ENCODE data around the gene MYBBP1A. TPM values are rescaled to one million over a fixed set of nuclear protein-coding genes. Genes with fewer than 3 reads are reported as not detected.

MYBBP1A gene
- polyA plus RNA-seq, 1 donor: 46.0 TPM

DNA sequence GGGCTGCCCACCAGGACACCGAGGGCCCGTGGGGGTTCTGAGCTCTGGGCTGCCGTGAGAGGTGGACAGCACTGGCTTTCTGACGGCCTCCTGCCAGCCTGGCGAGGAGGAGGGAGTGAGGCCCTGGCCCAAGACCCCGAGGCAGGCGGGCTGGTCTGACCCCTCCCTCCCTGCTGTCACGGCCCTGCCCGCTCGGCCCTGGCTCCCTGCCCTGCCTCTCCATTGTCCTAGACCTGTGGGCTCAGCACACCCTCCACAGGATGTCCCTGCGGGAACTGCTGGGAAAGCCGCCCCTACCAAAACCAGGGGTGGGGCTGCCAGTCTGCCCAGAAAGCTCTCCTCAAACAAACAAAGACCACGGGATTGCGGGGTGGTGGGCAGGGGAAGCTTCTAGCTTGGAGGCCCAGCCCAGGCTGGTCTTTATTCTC lies 35.8 kb downstream of the MYBBP1A start:
- Histone ChIP-seq H3K9me3 (ENCODE audit: control insufficient read depth, low read depth, low read length) (no peaks in the 10 kb centered on the region), H3K27me3 (ENCODE audit: control insufficient read depth, insufficient read depth, low read length) (no peaks in the 10 kb centered on the region), H3K36me3 (ENCODE audit: control insufficient read depth, insufficient read depth, low read length) (no peaks in the 10 kb centered on the region), H3K4me1 (ENCODE audit: control insufficient read depth, insufficient read depth, low read length) (no peaks in the 10 kb centered on the region), H3K4me3 (ENCODE audit: low read length) (no peak overlapping the region), H3K27ac (ENCODE audit: low read length) (no peak overlapping the region)
- no peak for DNase-seq
- WGBS (ENCODE audit: insufficient coverage, low lambda C conversion rate): no CpG with 5 or more reads among the region's 14 CpGs

DNA sequence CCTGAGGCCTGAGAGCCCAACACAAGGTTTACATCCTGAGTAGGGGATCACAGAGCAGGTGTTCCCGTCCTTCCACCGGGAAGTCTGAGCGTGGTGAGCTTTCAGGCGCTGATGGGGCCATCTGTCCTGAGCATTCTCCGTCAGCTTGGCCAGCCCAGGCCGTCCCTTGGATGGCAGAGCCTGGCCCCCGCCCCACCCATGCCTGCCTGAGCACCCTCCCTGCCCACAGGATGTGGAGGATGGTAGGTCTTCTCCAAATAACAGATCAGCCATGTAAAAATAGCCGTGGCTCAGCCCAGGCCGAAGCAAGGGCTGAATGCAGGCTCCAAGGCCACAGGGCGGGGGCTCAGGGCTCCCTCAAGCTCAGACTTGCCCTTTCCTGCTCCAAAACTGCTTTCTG lies 36.3 kb downstream of the MYBBP1A start:
- no CpG with 5 or more reads among the region's 10 CpGs for WGBS (ENCODE audit: insufficient coverage, low lambda C conversion rate)

DNA sequence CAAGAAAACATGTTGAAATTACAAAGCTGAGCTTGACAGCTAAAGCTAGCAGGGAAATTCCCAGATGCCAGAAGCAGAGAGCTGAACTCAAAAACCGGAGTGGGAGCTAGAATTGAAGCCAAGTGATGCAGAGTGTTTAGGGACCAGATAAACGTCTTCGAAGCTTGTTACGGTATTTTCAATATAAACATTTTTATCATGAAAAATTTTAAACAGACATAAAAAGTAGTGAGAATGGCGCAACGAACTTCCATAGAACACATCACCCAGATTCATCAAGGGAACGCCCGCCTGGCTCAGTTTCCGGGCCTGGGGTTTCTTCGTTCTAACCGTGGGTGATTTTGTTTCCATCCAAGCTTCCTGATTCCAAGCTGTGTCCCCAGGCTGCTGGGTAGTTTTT lies 38.4 kb downstream of the MYBBP1A start:
- Histone ChIP-seq H3K4me3 (ENCODE audit: low read length) (no peak overlapping the region), H3K27me3 (ENCODE audit: control insufficient read depth, insufficient read depth, low read length) (no peaks in the 10 kb centered on the region), H3K36me3 (ENCODE audit: control insufficient read depth, insufficient read depth, low read length) (no peaks in the 10 kb centered on the region), H3K4me1 (ENCODE audit: control insufficient read depth, insufficient read depth, low read length) (peaks cover 8% of the 10 kb centered on the region), H3K27ac (ENCODE audit: low read length) (peak overlapping the region; percentile 2), H3K9me3 (ENCODE audit: control insufficient read depth, low read depth, low read length) (no peaks in the 10 kb centered on the region)
- WGBS (ENCODE audit: insufficient coverage, low lambda C conversion rate): 67% methylated on average over 3 of the region's 11 CpGs
- DNase-seq: no peak

More for the DNA sequence above, 36.3 kb downstream of the MYBBP1A start:
- H3K27me3 ChIP-seq (ENCODE audit: control insufficient read depth, insufficient read depth, low read length): no peaks in the 10 kb centered on the region
- H3K9me3 ChIP-seq (ENCODE audit: control insufficient read depth, low read depth, low read length): no peaks in the 10 kb centered on the region
- H3K4me3 ChIP-seq (ENCODE audit: low read length): no peak overlapping the region
- no peak overlapping the region for H3K27ac ChIP-seq (ENCODE audit: low read length)
- H3K36me3 ChIP-seq (ENCODE audit: control insufficient read depth, insufficient read depth, low read length): no peaks in the 10 kb centered on the region
- H3K4me1 ChIP-seq (ENCODE audit: control insufficient read depth, insufficient read depth, low read length): peaks cover 4% of the 10 kb centered on the region
- no peak for DNase-seq

DNA sequence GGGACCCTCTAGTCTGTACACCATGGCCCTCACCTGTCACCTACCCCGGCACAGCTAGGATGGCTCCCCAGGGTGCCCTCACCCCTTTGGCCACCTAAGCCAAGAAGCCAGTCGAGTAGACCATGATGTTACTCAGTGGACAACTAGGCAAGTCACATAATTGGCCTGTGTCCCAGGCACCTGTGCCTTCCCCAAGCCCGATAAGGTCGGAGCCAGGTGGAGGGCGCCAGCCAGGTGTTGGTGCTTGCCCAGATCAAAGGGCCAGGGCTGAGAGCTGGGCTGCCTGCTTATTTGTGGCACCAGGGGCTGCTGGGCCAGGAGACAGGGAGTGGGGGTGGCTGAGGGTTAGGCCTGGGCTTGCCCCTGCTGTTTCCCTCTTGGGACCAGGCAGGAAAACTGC lies 39.7 kb downstream of the MYBBP1A start:
- H3K36me3 ChIP-seq (ENCODE audit: control insufficient read depth, insufficient read depth, low read length): no peaks in the 10 kb centered on the region
- no peaks in the 10 kb centered on the region for H3K27me3 ChIP-seq (ENCODE audit: control insufficient read depth, insufficient read depth, low read length)
- H3K4me1 ChIP-seq (ENCODE audit: control insufficient read depth, insufficient read depth, low read length): peaks cover 8% of the 10 kb centered on the region
- no CpG with 5 or more reads among the region's 5 CpGs for WGBS (ENCODE audit: insufficient coverage, low lambda C conversion rate)
- no peak overlapping the region for H3K27ac ChIP-seq (ENCODE audit: low read length)
- H3K4me3 ChIP-seq (ENCODE audit: low read length): no peak overlapping the region
- DNase-seq: no peak
- H3K9me3 ChIP-seq (ENCODE audit: control insufficient read depth, low read depth, low read length): no peaks in the 10 kb centered on the region

DNA sequence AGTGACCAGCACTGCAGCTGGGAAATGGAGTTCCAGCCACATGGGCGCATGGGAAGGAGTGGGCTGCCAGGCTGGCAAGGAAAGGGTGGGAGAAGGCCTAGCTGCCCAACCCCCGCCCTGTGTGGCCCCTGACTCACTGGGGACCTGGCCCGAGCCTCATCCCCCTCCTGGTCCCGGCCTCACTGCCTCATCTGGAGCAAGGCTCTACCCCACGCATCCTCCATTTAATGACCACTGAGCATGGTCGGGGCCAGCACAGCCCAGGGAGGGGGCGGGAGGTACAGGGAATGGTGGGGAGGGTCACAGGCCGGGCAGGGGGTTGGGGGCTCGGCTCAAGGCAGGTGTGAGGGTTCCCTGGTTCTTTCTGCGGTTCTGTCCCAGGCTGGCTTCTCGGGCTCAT lies 40.4 kb downstream of the MYBBP1A start:
- Histone ChIP-seq H3K4me3 (ENCODE audit: low read length) (no peak overlapping the region), H3K36me3 (ENCODE audit: control insufficient read depth, insufficient read depth, low read length) (no peaks in the 10 kb centered on the region), H3K9me3 (ENCODE audit: control insufficient read depth, low read depth, low read length) (peaks cover 3% of the 10 kb centered on the region), H3K27me3 (ENCODE audit: control insufficient read depth, insufficient read depth, low read length) (no peaks in the 10 kb centered on the region), H3K4me1 (ENCODE audit: control insufficient read depth, insufficient read depth, low read length) (peaks cover 8% of the 10 kb centered on the region), H3K27ac (ENCODE audit: low read length) (no peak overlapping the region)
- no CpG with 5 or more reads among the region's 11 CpGs for WGBS (ENCODE audit: insufficient coverage, low lambda C conversion rate)
- DNase-seq: no peak

DNA sequence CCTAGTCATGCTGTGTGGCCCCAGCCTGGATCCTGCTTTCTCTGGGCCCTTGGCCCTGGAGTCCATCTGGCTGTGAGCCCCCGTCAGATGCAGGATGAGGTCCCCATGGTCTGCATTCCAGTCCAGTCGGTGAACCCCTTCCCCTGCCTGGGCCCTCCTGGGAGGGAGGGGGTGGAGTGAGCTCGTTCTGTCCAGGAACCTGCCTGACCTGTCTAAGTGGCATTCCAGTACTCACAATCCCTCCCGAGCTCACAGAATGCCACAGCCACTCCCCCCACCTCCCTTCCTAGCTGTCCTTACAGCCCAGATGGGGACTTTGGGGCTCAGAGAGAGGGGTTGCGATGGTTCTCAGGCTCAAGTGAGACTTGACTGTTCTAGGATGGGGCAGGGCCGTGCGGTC lies 41.0 kb downstream of the MYBBP1A start:
- no CpG with 5 or more reads among the region's 7 CpGs for WGBS (ENCODE audit: insufficient coverage, low lambda C conversion rate)
- DNase-seq: no peak
- H3K4me1 ChIP-seq (ENCODE audit: control insufficient read depth, insufficient read depth, low read length): peaks cover 8% of the 10 kb centered on the region
- no peak overlapping the region for H3K4me3 ChIP-seq (ENCODE audit: low read length)
- no peaks in the 10 kb centered on the region for H3K36me3 ChIP-seq (ENCODE audit: control insufficient read depth, insufficient read depth, low read length)
- H3K27ac ChIP-seq (ENCODE audit: low read length): no peak overlapping the region
- no peaks in the 10 kb centered on the region for H3K27me3 ChIP-seq (ENCODE audit: control insufficient read depth, insufficient read depth, low read length)
- peaks cover 3% of the 10 kb centered on the region for H3K9me3 ChIP-seq (ENCODE audit: control insufficient read depth, low read depth, low read length)

DNA sequence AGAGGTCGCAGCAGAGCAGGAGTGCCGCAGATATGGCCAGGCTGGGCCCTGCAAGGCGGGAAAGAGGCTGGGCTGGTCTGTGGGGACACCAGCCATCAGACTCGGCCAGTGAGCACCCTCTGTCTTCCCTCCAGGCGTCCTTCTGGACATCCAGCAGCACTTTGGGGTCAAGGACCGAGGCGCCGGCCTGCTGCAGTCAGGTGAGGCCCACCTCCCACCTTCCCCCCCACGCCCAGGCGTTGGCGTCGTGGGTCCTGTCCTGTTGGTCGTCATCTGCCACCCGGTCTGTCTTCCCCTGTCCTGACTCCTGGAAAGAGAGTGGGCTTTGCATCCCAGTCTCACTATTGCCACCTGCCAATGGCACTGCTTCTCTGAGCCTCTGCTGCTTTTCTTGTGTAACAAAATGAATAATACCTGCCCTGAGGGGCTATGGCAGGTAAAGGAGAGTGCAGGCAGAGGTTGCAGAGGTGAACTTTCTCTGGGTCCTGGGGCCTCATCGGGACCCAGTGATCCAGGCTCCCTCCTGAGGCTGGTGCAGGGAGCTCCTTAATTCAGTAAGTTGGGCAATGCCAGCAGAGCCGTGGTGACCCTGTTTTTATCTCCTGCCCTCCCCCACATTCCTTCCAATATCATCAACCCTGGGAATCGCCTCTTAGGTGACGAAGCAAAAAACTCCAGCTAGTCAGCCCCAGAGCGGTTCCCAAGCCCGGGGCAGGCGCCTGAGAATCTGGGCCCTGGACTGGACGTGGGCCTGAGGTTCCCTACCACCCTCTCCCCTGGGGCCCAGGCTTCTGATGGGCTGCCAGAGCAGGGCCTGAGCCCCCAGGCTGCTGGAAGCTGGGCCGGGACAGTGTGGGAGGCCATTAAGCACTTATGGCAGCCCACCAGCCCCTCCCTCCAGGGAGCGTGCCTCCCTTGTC lies 41.8 kb downstream of the MYBBP1A start:
- DNase-seq: no peak
- H3K27me3 ChIP-seq (ENCODE audit: control insufficient read depth, insufficient read depth, low read length): no peaks in the 10 kb centered on the region
- no CpG with 5 or more reads among the region's 24 CpGs for WGBS (ENCODE audit: insufficient coverage, low lambda C conversion rate)
- peaks cover 3% of the 10 kb centered on the region for H3K9me3 ChIP-seq (ENCODE audit: control insufficient read depth, low read depth, low read length)
- no peak overlapping the region for H3K27ac ChIP-seq (ENCODE audit: low read length)
- no peak overlapping the region for H3K4me3 ChIP-seq (ENCODE audit: low read length)
- H3K36me3 ChIP-seq (ENCODE audit: control insufficient read depth, insufficient read depth, low read length): no peaks in the 10 kb centered on the region
- H3K4me1 ChIP-seq (ENCODE audit: control insufficient read depth, insufficient read depth, low read length): peaks cover 8% of the 10 kb centered on the region

DNA sequence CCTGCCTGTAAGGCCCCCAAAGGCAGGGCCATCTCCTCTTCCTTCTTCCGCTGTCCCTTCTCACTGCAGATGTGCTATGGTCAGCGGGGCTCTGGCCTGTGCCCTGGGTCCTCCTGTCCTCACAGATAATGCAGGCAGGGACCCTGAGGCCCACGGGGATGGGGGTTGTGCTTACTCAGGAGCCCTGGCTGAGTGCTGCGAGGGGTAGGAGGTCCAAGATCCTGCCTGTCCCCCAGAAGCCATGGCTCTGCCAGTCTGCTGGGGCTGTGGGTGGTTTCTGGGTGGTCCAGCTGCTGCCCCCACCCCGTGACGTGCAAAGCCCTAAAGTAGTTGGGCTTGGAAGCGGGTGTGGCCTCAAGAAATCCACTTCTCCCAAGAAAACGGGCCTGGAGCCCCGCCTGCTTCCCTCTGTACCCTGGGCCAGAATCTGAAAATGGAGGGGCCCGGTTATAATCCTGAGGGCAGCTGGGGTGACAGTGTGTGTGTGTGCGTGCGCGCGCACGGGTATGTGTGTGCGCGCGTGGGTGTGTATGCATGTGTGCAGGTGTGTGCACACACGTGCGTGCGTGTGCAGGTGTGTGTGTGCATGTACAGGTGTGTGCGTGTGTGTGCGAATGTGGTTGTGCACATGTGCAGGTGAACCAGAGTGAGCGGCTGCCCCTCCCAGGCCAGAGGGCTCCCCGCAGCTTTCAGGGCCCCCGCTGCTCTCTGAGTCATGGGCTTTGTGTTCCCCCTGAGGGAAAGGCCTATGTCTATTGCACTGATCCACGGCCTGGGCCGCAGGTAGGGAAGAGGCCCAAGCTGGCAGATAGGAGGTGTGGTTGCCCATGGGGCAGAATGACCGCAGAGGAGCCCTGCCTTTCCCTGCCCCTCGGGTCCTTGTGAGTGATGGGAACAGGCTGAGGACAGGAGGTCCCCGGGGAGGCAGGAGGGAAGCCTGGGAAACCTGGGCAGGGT lies 42.8 kb downstream of the MYBBP1A start:
- WGBS (ENCODE audit: insufficient coverage, low lambda C conversion rate): no CpG with 5 or more reads among the region's 31 CpGs
- no peaks in the 10 kb centered on the region for H3K27me3 ChIP-seq (ENCODE audit: control insufficient read depth, insufficient read depth, low read length)
- no peak overlapping the region for H3K4me3 ChIP-seq (ENCODE audit: low read length)
- H3K9me3 ChIP-seq (ENCODE audit: control insufficient read depth, low read depth, low read length): peaks cover 3% of the 10 kb centered on the region
- no peaks in the 10 kb centered on the region for H3K36me3 ChIP-seq (ENCODE audit: control insufficient read depth, insufficient read depth, low read length)
- DNase-seq: no peak
- peaks cover 8% of the 10 kb centered on the region for H3K4me1 ChIP-seq (ENCODE audit: control insufficient read depth, insufficient read depth, low read length)
- no peak overlapping the region for H3K27ac ChIP-seq (ENCODE audit: low read length)

DNA sequence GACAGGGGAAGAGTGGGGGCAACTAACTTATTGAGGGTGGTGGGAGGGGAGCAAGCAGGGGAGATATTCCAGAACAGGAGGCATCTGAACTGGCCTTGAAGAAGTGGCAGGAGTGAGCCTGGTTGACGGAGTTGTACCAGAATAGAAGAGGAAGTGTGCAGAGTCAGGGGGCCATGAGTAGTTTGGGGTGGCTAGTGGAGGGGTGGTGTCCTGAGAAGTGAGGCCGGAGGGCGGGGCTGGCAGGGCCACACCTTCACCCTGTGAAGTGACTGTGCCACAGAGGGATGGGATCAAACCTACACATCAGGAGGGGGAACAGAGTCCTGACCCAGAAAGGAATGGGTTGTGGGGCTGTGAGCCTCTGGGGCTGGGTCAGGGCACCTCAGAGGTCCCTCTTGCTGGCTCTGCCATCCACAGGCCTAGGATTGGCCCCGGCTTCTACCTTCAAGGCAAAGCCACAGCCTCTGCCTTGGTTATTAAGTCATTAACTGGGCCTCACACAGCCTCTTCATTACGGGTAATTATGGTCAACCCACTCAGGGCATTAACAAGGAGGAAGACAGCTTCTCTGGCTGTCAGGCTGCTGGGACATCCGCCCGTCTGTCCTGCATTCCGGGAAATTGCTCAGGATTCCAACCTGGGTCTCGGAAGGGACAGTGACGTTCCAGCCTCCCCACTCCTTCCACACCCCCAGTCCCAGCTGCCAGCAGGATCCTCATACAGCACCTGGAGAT lies 43.8 kb downstream of the MYBBP1A start:
- Histone ChIP-seq H3K27me3 (ENCODE audit: control insufficient read depth, insufficient read depth, low read length) (no peaks in the 10 kb centered on the region), H3K27ac (ENCODE audit: low read length) (no peak overlapping the region), H3K4me1 (ENCODE audit: control insufficient read depth, insufficient read depth, low read length) (peaks cover 10% of the 10 kb centered on the region), H3K36me3 (ENCODE audit: control insufficient read depth, insufficient read depth, low read length) (no peaks in the 10 kb centered on the region), H3K9me3 (ENCODE audit: control insufficient read depth, low read depth, low read length) (peaks cover 3% of the 10 kb centered on the region), H3K4me3 (ENCODE audit: low read length) (no peak overlapping the region)
- DNase-seq: no peak
- WGBS (ENCODE audit: insufficient coverage, low lambda C conversion rate): no CpG with 5 or more reads among the region's 10 CpGs

DNA sequence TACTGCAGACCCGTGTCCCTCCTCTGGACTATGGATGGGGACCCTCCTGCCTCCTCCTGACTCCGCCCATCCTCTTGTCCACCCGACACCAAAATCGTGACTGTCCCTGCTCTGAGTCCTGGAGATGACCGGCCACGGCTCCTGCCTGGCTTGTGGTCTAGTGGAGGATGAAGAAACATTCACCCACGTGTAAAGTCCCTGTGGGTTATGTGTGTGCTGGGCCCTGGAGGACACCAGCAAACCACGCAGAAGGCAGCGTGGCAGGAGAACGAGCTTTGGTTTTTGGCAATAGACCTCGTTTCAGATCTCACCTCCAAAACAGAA lies 44.6 kb downstream of the MYBBP1A start:
- Histone ChIP-seq H3K4me3 (ENCODE audit: low read length) (no peak overlapping the region), H3K4me1 (ENCODE audit: control insufficient read depth, insufficient read depth, low read length) (peaks cover 13% of the 10 kb centered on the region), H3K27me3 (ENCODE audit: control insufficient read depth, insufficient read depth, low read length) (no peaks in the 10 kb centered on the region), H3K27ac (ENCODE audit: low read length) (no peak overlapping the region), H3K36me3 (ENCODE audit: control insufficient read depth, insufficient read depth, low read length) (no peaks in the 10 kb centered on the region), H3K9me3 (ENCODE audit: control insufficient read depth, low read depth, low read length) (peaks cover 3% of the 10 kb centered on the region)
- no CpG with 5 or more reads among the region's 11 CpGs for WGBS (ENCODE audit: insufficient coverage, low lambda C conversion rate)
- DNase-seq: no peak
